OCI-LY7 (cell line): ENCODE data around the gene PFKP. TPM values are rescaled to one million over a fixed set of nuclear protein-coding genes. Genes with fewer than 3 reads are reported as not detected.

Experiments used
- BruUV-seq: library from RNA; stranded (reverse); fragments of 400-500 nt; replicated peaks from 2 replicates; lab custom pipeline; 2021; lab: Mats Ljungman, UMichigan
- CTCF ChIA-PET: fragments of 300-600 bp; sonication (Branson Sonifier 250); formaldehyde crosslinking; loops from one replicate; lab custom pipeline; 2022; ENCODE audit warnings: antibody characterized with exemption; ENCODE audit not compliant: unreplicated experiment; lab: Charles Lee
- POLR2A ChIA-PET: fragments of 300-600 bp; sonication (Branson Sonifier 250); formaldehyde crosslinking; loops from one replicate; lab custom pipeline; 2022; ENCODE audit warnings: antibody characterized with exemption; lab: Charles Lee
- DNase-seq: peaks from one replicate; pipeline ENCODE4 v3.0.0-alpha.2; 2015; ENCODE audit warnings: low spot score
- H2AFZ ChIP-seq: fragments of 200-600 bp; sonication (generic), shearing (Covaris generic); 2 replicates; pipeline ENCODE4 v1.6.1; 2014; ENCODE audit warnings: mild to moderate bottlenecking, antibody characterized with exemption, low read length, moderate library complexity
- H3K27ac ChIP-seq: fragments of 200-600 bp; sonication (generic); 2 replicates; pipeline ENCODE4 v1.5.1; 2014; ENCODE audit warnings: mixed run types, low read depth, mild to moderate bottlenecking, moderate library complexity, low read length, inconsistent platforms; ENCODE audit not compliant: poor library complexity, severe bottlenecking
- H3K36me3 ChIP-seq: fragments of 200-600 bp; sonication (generic); 2 replicates; pipeline ENCODE4 v1.6.1; 2014; ENCODE audit warnings: mild to moderate bottlenecking, antibody characterized with exemption, low read length, moderate library complexity, mixed read lengths; ENCODE audit not compliant: insufficient read depth
- H3K4me1 ChIP-seq: fragments of 200-600 bp; sonication (generic); 2 replicates; pipeline ENCODE4 v1.5.1; 2014; ENCODE audit warnings: mild to moderate bottlenecking, low read length; ENCODE audit not compliant: insufficient read depth, poor library complexity, severe bottlenecking
- H3K4me2 ChIP-seq: fragments of 200-600 bp; sonication (generic); 2 replicates; pipeline ENCODE4 v1.6.1; 2014; ENCODE audit warnings: mild to moderate bottlenecking, low read length
- H3K4me3 ChIP-seq: fragments of 200-600 bp; sonication (generic); 2 replicates; pipeline ENCODE4 v1.5.1; 2014; ENCODE audit warnings: mild to moderate bottlenecking, low read depth, low read length; ENCODE audit not compliant: poor library complexity, severe bottlenecking
- H3K79me2 ChIP-seq: fragments of 200-600 bp; sonication (generic); 2 replicates; pipeline ENCODE4 v1.6.1; 2016; ENCODE audit warnings: low read depth, mild to moderate bottlenecking, low read length, moderate library complexity, mixed read lengths; ENCODE audit not compliant: insufficient read depth
- H3K9me2 ChIP-seq: fragments of 200-600 bp; sonication (generic); 2 replicates; pipeline ENCODE4 v1.6.1; 2016; ENCODE audit warnings: mild to moderate bottlenecking, low read length, mixed read lengths; ENCODE audit not compliant: insufficient read depth
- H3K9me3 ChIP-seq: fragments of 200-600 bp; sonication (generic); 2 replicates; pipeline ENCODE4 v1.6.1; 2014; ENCODE audit warnings: mild to moderate bottlenecking, mixed run types, low read length, mixed read lengths
- H4K20me1 ChIP-seq: fragments of 200-600 bp; sonication (generic); 2 replicates; pipeline ENCODE4 v1.6.1; 2014; ENCODE audit warnings: mild to moderate bottlenecking, antibody characterized with exemption, low read length, moderate library complexity, mixed read lengths; ENCODE audit not compliant: insufficient read depth
- CTCF ChIP-seq: fragments of 200-600 bp; sonication (generic); conservative IDR thresholded peaks from 2 replicates; pipeline ENCODE4 v1.5.1; 2014; ENCODE audit warnings: mild to moderate bottlenecking, antibody characterized with exemption, low read length, moderate library complexity, mixed read lengths
- EZH2phosphoT487 ChIP-seq: fragments of 200-600 bp; sonication (generic); IDR thresholded peaks from 2 replicates; pipeline ENCODE4 v1.6.1; 2018; ENCODE audit warnings: low read depth, borderline replicate concordance, mild to moderate bottlenecking, mixed run types, antibody characterized with exemption, low read length, moderate library complexity, mixed read lengths
- intact Hi-C: fragments of 100-400 bp; cut with micrococcal nuclease; formaldehyde crosslinking; loops from one replicate; pipeline ENCODE4 v1.10.0; 2022; ENCODE audit not compliant: unreplicated experiment
- total RNA-seq, 2 experiments: library from RNA; depleted of rRNA in 1 of 2; stranded (reverse); fragments of >200 nt in 1 of 2; shearing (Covaris generic) in 1 of 2; gene quantifications; 2 replicates each; pipeline ENCODE4 v1.2.3, GENCODE V29; 2014 to 2022

PFKP gene
- total RNA-seq, 2 experiments from 2014 or later = 85.4 to 154 TPM

DNA sequence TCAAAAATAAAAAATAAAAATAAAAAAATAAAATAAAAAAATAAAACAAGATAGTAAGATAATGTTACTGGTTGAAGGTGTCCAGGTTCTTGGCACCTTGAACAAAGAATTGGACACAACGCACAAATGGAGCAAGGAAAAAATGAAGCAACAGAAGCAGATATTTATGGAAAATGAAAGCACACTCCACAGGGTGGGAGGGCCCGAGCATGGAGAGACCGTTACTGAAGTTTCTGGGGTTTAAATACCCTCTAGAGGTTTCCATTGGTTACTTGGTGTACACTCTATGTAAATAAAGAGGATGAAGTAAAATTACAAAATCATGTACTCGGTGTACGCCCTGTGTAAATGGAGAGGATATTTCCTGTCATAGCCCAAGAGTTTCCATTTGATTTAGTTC lies 15.7 kb upstream of the PFKP start:
- intact Hi-C loops = no loop called here
- H4K20me1 ChIP-seq = no peaks in the 10 kb centered on the region
- no peak overlapping the region for H2AFZ ChIP-seq
- H3K27ac ChIP-seq = no peak overlapping the region
- TF ChIP-seq EZH2phosphoT487 = no peak
- no peak for TF ChIP-seq CTCF
- H3K79me2 ChIP-seq = no peaks in the 10 kb centered on the region
- H3K4me3 ChIP-seq = no peak overlapping the region
- BruUV-seq = no TSS peak
- CTCF ChIA-PET = no interaction called here
- no peaks in the 10 kb centered on the region for H3K36me3 ChIP-seq
- H3K9me2 ChIP-seq = no peaks in the 10 kb centered on the region
- H3K4me2 ChIP-seq = no peak overlapping the region
- H3K9me3 ChIP-seq = no peaks in the 10 kb centered on the region
- POLR2A ChIA-PET = no interaction called here
- no peak for DNase-seq
- H3K4me1 ChIP-seq = no peaks in the 10 kb centered on the region

DNA sequence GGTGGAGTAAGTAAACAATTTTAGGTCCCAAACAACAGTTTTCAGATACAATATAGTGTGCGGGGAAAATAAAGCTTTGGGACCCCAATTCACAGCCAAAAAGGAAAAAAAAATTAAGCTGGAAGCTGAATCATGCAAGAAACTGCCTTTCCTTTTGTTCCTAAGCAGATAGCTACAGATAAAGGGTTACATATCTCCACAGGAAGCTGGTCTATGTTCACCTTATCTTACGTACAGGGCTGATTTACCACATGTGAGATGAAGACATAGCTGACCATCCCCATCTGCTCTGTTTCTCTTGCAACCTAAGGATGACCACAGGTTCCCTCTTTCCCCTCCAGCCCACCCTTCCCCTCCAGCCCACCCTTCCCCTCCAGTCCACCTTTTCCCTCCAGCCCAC lies 14.2 kb upstream of the PFKP start:
- ChIA-PET POLR2A (no interaction called here), CTCF (no interaction called here)
- no peak for DNase-seq
- no peaks in the 10 kb centered on the region for H3K79me2 ChIP-seq
- no peak for TF ChIP-seq CTCF
- no peak for TF ChIP-seq EZH2phosphoT487
- no peaks in the 10 kb centered on the region for H3K9me3 ChIP-seq
- H3K4me1 ChIP-seq = no peaks in the 10 kb centered on the region
- intact Hi-C loops = no loop called here
- H3K36me3 ChIP-seq = no peaks in the 10 kb centered on the region
- no peaks in the 10 kb centered on the region for H4K20me1 ChIP-seq
- BruUV-seq = no TSS peak
- no peak overlapping the region for H3K27ac ChIP-seq
- H2AFZ ChIP-seq = no peak overlapping the region
- no peak overlapping the region for H3K4me3 ChIP-seq
- H3K9me2 ChIP-seq = no peaks in the 10 kb centered on the region
- H3K4me2 ChIP-seq = no peak overlapping the region

GRCh38 chr10:3054183-3054850 lies 13.0 kb upstream of the PFKP start:
- Histone ChIP-seq H4K20me1 (no peaks in the 10 kb centered on the region), H3K9me3 (no peaks in the 10 kb centered on the region), H2AFZ (no peak overlapping the region), H3K4me2 (no peak overlapping the region), H3K9me2 (no peaks in the 10 kb centered on the region), H3K4me3 (no peak overlapping the region), H3K79me2 (no peaks in the 10 kb centered on the region), H3K4me1 (no peaks in the 10 kb centered on the region), H3K27ac (no peak overlapping the region), H3K36me3 (no peaks in the 10 kb centered on the region)
- intact Hi-C loops = no loop called here
- ChIA-PET CTCF (no interaction called here), POLR2A (no interaction called here)
- BruUV-seq = no TSS peak
- DNase-seq = no peak
- no peak for TF ChIP-seq EZH2phosphoT487
